ENCODE data around the gene CRHR2.

DNA sequence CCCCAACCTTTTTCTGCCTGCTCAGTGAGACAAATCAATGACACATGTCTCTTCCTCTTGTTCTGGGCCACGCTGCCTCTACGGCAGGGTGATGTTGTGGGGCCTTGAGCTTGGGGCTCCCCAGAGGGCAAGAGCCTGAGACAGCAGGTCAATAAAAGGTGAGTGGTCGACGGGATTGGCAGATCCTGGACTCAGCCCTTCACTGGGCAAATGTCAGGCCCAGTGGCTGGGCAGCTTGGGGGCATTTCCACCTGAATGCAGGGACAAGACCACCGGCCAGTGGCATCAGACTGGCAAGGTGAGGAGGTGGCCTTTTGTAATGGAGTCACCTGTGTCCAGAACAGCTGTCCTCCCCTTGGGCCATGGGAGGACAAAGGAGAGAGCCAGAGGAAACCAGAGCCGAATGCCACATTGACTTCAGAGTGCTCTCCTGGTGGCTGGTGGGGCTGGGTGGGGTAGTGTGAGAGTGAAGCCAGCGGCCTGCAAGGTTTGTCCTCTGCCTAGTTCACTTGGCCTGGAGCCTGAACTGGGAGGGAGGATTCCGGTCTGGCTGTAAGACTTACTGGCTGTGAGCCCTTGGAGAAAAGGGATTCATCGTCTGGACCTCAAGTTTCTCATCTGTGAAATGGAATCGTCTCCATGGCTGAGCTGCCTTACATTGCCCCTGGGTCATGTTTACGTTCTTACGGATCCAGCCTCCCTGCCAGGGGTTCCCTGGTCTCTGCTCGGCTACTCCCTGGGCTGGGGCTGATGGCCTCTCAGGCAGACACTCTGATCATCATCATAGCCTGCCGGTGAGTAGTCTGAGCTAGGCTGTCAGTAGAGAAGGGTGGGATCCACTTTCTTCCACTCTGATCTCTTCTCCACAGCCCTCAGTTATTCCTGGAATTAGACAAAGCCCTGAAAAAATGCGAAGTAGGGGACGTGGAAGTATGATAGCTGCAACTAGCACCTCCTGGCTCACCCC lies 25.4 kb upstream of the CRHR2 start:
- TF ChIP-seq, protein P1, sequence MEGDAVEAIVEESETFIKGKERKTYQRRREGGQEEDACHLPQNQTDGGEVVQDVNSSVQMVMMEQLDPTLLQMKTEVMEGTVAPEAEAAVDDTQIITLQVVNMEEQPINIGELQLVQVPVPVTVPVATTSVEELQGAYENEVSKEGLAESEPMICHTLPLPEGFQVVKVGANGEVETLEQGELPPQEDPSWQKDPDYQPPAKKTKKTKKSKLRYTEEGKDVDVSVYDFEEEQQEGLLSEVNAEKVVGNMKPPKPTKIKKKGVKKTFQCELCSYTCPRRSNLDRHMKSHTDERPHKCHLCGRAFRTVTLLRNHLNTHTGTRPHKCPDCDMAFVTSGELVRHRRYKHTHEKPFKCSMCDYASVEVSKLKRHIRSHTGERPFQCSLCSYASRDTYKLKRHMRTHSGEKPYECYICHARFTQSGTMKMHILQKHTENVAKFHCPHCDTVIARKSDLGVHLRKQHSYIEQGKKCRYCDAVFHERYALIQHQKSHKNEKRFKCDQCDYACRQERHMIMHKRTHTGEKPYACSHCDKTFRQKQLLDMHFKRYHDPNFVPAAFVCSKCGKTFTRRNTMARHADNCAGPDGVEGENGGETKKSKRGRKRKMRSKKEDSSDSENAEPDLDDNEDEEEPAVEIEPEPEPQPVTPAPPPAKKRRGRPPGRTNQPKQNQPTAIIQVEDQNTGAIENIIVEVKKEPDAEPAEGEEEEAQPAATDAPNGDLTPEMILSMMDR (conservative IDR thresholded peaks at IDR 0.05; ENCODE audit: low read depth in 2 of 2) = no peak
- TF ChIP-seq EZH2 (IDR thresholded peaks at IDR 0.05; ENCODE audit: low read depth, unreplicated experiment) (no peak), CREB1 (CRISPR knock-in tag; IDR thresholded peaks at IDR 0.05; ENCODE audit: low read depth) (no peak), EZH2phosphoT487 (IDR thresholded peaks at IDR 0.05; ENCODE audit: unreplicated experiment) (no peak), POLR2AphosphoS5 (IDR thresholded peaks at IDR 0.05; ENCODE audit: low read depth) (no peak), JUNB (IDR thresholded peaks at IDR 0.05; ENCODE audit: unreplicated experiment) (no peak), NANOG (IDR thresholded peaks at IDR 0.05; ENCODE audit: borderline replicate concordance) (no peak), STAT1 (IDR thresholded peaks at IDR 0.05; ENCODE audit: unreplicated experiment) (no peak), ZNF114 (CRISPR knock-in tag; IDR thresholded peaks at IDR 0.05) (no peak)
- TF ChIP-seq, protein P2, sequence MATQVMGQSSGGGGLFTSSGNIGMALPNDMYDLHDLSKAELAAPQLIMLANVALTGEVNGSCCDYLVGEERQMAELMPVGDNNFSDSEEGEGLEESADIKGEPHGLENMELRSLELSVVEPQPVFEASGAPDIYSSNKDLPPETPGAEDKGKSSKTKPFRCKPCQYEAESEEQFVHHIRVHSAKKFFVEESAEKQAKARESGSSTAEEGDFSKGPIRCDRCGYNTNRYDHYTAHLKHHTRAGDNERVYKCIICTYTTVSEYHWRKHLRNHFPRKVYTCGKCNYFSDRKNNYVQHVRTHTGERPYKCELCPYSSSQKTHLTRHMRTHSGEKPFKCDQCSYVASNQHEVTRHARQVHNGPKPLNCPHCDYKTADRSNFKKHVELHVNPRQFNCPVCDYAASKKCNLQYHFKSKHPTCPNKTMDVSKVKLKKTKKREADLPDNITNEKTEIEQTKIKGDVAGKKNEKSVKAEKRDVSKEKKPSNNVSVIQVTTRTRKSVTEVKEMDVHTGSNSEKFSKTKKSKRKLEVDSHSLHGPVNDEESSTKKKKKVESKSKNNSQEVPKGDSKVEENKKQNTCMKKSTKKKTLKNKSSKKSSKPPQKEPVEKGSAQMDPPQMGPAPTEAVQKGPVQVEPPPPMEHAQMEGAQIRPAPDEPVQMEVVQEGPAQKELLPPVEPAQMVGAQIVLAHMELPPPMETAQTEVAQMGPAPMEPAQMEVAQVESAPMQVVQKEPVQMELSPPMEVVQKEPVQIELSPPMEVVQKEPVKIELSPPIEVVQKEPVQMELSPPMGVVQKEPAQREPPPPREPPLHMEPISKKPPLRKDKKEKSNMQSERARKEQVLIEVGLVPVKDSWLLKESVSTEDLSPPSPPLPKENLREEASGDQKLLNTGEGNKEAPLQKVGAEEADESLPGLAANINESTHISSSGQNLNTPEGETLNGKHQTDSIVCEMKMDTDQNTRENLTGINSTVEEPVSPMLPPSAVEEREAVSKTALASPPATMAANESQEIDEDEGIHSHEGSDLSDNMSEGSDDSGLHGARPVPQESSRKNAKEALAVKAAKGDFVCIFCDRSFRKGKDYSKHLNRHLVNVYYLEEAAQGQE (IDR thresholded peaks at IDR 0.05; ENCODE audit: unreplicated experiment) = no peak

All from GM23338 (cell line).